HG03575 (cell line): ENCODE data around the gene MRPS11.
"Not testable (repeated sequence)": the region's sequence is repeated elsewhere in the genome, so short reads cannot be mapped to it uniquely, and the experiment has no call there.

Source experiments
- ATAC-seq: cut with Tn5 transposase; IDR thresholded peaks from one replicate; pipeline ENCODE4 v1.9.1; 2021; ENCODE audit not compliant: unreplicated experiment, insufficient number of reproducible peaks, low FRiP score; ENCODE audit errors: extremely low read depth

MRPS11 gene

DNA sequence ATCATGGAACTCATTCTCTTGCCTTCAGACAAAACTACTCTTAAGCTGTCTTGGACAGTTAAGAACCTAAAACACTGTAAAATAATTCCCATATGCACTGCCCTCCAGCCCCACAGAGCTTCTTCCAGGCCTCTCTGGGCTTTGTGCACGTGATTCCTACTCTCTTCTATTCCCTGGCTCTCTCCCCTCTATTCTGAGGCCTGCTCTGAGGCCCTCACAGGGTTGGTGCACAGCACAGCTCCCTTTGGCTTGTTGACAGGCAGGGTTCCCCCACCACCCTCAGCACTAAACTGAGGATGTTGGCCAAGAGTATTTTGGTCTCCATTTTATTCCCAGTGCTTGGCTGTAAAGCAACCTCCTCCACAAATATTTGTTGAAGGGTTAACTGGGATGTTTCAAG lies 13.9 kb upstream of the MRPS11 start:
- no peak for ATAC-seq

DNA sequence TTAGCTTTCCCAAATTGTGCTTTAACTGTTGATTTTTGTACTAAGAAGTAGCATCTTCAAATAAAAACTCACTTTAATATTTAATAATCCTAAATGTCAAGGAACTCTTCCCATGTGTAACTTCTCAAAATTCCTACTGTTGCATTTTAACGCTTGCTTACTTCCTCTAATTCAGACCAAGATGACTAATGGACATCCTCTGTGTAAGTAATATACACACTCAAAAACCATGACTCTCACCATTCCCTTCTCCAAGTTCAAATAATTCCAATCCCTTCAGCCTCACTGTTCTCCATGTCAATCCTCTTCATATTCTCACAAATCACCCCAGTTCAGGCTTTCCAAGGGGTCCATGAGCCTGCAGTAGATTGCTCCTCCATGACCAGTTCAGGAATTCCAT lies 13.3 kb upstream of the MRPS11 start:
- ATAC-seq, result no peak

DNA sequence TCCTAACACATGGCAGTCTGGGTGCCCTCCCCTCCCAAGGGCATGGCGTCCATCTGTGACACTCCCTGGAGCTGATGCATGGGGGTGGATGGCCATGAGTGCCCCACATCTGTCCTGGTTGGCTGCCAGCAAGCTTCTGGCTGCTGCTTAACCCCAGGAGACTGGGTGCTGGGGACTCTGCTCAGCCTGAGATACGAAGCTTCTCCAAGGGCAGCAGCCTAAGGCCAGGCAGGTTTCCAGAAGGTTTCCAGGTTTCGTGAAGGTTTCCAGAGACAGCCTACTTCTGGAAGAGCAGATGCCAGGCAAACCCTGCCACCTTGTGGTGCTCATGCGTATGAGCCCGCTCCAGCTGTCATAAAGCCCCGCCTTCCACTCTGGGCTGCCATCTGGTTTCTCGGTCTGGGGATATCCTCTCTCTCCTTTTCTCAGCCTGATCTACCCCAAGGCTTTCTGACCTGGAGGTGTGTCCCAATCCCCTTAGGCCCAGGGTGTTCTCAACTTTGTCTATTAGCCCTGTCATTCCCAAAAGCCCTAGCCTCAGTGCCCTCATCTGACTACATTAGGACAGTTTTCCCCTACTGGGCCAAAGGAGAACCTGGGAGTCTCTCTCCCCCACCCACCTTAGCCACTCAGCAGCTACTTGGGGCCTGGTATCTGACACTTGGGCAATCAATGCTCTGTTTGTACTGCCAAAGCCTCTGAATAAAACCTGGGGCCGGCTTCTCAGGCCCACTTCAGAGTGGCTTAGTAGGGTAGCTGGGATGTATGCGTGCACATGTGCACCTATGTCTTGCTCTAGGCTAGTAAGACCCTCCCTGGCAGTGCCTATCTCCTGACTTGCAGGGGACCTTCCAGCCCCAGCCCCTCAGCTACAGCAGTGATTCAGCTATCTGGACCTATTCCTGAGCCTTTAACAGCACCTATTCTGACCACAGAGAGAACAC lies 12.4 kb upstream of the MRPS11 start:
- peak; percentile 54 for ATAC-seq

DNA sequence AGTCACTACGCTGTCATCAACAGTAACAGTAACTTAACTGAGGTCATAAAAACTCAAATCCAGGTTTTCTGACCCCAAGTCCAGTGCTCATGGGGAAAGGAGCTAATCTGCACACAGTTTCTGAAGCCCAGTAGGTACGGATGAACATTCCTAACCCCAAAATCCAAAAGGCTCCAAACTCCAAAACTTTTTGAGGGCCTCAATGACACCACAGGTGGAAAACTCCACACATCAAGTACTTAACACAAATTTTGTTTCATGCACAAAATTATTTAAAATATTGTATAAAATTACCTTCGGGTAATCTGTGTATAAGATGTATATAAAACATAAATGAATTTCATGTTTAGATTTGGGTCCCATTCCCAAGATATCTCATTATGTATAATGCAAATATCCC lies 10.8 kb upstream of the MRPS11 start:
- ATAC-seq, result no peak

DNA sequence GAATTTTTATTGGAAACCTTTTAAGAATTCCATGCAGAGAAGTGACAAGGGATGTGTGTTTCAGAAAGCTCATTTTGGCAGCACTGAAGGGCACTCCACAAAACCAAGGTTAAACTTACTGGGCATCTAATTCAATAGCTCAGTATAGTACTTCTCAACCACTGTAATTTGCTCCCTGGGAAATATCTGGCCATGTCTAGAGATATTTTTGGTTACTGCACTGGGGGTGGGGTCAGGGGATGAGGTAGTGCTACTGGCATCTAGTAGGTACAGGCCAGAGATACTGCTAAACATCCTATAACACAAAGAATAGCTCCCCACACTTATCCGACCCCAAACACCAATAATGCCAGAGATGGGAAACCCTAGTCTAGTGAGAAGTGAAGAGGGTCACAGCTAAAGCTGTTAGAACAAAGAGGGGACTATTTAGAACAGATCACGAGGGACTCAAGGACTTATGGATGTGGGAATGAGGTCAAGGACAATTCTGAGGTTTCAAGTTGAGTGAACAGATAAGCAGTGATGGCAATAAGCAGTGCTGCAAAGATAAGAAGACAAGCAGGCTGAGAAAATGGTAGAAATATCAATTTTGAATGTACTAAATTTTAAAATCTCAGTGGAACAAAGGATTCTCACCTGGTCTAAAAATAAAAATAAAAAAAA lies 3.5 kb upstream of the MRPS11 start:
- no peak for ATAC-seq

DNA sequence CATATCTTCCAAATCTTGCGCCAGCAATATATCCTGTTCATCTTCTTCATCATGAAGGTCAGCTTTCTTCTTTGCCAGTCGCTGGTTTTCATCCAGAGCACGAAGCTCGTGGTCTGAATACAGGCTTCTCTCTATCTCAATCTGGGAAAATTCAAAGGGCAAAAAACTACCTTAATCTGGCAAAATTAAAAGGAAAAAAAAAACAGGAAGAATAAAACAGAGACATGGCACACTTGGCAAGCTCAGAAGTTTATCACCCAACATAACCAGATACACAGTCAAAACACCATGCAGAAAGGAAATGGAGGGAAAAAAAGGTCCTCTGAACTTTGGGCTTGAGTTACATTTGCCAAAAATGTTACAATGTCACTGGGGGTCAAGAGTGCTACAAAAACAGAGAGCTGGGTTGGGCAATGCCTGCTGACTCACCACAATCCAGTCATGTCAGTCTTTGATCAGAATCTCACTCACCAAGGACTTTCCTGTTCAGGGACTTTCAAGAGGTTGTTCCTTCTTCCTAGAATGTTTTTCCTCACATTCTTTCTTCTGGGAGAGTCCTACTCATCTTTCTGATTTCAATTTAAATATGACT lies 1.8 kb upstream of the MRPS11 start:
- no peak for ATAC-seq

DNA sequence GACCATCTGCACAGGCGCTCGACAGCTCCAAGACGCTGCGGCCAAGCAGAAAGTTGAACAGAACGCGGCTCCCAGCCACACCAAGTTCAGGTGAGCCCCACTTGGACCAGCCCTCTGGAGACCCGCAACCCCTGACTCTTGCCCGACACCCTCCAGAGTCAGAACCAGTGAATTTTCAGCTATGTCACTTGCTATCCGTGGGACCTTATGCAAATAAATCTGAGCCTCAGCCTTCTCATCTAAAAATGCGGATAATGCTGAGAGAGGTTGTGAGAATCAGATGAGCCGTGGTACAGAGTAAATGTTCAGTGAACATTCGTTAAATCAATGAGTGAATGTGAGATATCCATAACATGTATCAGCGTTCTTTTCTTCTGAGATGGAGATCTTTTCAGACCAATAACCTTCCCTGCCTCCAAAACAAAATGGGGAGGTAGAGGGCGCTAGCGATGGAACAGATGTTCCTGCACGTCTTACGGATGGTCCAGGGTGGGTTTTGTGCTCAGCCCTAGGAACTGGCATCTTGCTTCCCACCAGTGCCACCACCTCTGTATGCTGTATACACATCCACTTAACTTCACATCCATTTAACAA lies 524 bp downstream of the MRPS11 start:
- ATAC-seq, result no peak

DNA sequence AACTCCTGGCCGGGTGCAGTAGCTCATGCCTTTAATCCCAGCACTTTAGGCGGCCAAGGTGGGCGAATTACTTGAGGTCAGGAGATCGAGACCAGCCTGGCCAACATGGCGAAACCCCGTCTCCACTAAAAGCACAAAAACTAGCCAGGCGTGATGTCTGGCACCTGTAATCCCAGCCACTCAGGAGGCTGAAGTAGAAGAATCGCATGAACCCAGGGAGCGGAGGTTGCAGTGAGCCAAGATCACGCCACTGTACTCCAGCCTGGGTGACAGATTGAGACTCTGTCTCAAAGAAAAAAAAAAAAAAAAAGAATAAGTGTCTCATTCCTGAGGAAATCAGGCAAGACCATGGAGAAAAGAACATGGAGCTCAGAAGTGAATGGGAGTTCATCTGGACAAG lies 1.2 kb downstream of the MRPS11 start:
- ATAC-seq, result not testable (repeated sequence)

DNA sequence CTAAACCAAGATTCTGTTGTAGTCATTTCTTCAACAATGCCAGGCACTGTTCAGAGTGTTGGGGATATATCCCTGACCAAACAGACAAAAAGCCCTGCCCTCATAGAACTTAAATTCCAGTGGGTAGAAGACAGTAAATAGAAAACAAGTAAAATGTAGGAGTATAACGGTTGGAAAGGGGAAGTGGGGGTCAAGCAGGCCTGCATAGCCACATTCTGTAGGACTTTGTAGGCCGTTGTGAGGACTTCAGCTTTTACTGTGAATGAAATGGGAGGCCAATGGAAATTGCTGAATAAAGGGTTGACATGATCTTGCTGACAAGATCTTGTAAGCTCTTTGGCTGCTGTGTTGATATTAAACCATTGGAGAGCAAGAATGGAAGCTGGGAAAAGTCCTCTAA lies 1.8 kb downstream of the MRPS11 start:
- no peak for ATAC-seq

DNA sequence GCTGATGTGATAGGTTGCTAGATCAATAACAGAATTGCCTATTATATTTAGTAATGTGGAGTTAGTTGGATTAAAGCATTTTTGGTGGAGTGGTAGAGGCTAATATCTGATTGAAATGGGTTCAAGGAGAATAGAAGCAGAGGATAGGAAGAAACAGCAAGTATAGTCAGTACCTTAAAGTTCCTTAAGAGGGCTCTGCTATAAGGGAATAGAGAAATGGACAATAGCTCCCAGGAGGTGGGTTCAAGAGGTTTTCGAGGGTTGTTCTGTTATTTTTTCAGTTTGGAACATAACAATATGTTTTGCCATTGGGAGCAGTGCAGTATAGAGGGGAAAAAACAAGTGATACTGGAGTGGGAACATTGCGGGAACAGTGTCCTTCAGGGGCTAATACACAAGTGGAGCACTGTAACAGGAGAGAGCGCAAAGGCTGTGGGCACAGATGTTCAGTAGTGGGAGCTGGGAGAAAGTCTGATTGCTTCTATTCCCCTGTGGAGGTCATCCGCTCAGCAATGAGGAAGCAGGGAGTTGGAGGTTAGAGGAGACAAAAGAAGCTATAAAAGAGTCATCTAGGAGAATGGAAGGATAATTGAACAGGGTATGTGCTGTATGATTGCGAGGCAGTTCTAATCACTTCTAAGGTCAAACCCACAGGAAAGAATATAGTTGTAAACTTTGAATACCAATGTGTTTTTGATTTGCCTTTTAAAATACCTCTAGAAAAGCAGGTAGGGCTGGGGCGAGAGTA lies 3.3 kb downstream of the MRPS11 start:
- no peak for ATAC-seq

DNA sequence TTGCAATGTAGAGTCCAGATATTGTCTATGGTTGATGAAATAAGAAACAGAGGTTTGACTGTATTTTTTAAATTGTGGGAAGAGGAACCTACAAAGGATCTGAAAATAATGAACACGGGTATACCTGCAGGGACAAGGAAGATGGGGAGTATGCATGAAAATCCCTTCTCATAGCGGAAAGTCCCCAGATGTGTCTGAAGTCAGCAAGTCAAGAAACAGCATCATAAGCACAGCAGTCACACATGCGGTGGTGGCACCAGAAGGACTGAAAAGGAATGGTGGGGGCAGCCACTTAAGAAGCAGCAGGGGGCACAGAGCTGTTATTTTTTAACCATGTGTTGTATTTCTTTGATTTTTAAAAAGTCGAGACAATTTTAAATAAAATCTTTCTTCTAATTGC lies 4.7 kb downstream of the MRPS11 start:
- no peak for ATAC-seq

DNA sequence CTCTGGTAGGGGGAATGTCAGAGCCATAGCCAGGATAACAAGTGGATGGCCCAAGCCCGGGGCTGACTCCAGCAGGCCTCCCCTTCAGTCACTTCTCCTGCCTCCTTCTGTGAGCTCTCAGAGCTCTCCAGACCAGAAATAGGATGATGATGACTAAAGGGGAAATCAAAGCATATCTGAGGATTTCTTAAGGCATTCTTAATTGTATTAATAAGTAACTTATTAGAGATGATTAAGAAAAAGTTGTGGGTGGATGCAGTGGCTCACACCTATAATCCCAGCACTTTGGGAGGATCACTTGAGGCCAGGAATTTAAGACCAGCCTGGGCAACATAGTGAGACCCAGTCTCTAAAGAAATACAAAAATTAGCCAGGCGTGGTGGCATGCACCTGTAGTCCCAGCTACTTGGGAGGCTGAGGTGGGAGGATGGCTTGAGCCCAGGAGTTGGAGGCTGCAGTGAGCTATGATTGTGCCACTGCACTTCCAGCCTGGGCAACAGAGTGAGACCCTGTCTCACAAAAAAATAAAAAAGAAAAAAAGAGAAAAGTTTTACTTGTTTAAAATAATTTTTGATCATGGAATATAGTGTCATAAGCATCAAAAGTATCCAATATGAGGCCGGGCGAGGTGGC lies 6.3 kb downstream of the MRPS11 start:
- not testable (repeated sequence) for ATAC-seq

DNA sequence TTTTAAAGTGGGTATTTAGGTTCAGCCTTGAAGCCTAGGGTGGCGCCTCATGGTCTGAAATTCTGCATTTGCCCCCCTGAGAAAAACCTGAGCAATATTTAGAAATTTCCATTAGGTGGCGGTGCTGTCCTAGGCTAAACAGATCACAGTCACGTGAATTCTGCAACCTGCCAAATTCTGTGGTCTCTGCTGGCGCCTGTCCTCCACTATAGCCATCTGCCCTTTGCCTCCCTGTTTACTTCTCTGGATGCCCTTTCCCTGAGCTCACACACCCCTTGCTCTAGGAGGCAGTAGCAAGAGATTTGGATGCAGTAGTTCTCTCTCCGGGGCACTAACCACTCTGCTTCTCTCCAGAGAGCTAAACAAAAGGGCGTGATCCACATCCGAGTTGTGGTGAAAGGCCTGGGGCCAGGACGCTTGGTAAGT lies 9.1 kb downstream of the MRPS11 start:
- ATAC-seq, result no peak

DNA sequence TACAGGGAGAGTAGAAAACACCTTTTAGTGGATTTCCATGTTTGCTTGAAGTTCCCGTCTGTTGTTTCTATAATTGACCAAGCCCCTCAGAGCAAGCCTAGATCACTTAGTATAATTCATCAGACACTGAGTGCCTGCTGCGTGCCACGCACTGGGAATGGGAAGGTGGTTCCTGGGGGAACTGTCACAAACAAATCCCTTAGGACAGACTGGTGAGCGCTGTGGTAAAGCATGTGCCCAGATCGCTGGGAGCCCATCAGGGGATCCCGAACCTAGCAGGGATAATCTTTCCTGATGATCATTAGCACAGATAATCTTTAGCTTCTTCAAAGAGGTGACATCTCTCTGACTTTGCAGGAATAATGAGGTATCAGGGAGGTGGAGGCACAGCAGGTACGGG lies 9.6 kb downstream of the MRPS11 start:
- no peak for ATAC-seq

DNA sequence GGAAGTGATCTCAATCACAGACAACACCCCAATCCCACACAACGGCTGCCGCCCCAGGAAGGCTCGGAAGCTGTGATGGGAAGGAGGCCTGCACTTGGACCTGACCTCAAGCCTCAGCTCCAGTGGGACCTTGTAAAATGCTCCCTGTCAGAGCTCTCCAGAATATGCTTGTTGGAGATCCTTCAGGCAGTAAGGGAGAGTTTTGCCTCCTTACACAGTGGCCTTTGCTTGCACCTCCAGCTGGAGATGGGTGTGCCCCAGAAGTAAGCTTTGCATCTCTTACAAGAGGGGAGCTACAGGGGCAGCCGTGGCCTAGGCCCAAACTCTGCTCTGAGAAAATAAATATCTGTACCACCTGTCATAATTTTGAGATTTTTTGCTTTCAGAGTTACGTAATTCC lies 10.4 kb downstream of the MRPS11 start:
- ATAC-seq, result no peak

DNA sequence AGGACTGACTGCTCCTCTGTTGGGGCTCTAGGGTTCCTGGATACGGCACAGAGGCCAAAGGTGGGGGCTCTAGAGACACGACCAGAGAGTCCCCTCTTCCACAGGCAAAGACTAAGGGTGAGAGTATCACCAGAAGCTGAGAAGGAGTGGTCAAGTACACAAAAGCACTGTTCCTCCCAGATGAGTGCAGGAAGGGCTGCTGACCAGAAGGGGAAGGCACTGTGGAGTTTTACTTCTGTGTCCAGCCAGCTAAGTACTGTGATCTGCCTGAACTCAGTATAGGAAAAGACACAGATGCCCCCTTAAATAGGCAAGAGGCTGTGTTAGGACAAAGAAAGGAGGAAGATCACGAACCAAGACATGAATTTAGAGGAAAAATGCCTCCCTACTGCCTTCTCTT lies 11.7 kb downstream of the MRPS11 start:
- no peak for ATAC-seq

DNA sequence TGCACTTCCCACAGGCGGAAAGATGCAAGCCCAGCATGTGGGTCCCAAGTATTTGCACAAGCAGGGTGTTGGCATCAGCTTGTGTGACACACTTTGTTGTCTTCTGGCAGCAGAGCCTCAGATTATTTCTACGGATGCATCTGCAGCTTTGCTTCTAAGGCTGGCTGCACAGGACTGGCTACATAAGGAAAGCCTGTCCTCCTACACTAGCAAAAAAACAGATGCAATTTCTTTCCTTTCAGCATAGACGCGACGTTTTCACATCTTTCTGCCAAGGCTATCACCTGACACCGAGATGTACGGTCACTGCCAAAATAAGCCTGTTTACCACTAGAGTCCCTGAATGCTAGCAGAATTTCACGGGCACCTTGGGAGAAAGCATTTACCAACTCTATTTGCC lies 13.5 kb downstream of the MRPS11 start:
- ATAC-seq, result no peak

DNA sequence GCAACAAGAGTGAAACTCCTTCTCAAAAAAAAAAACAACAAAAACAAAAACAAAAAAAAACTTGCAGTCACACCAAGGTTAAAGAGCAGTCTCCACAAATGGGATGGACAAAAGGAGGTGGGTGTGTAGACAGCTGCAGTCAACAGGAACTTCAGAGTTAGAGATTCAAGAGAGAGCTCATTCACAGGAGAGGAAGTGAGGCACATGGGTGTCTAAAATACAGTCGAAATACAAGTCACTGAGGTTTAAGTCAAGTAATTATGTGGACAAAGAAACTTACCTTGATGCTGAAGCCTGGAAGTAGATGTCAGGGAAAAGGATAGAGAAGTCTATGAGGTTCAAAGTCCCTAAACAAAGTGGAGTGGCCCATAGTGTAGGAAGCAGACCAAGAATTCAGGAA lies 14.8 kb downstream of the MRPS11 start:
- no peak for ATAC-seq
